Body of pancreas (tissue), 4 donors: Measurements from ENCODE around the gene XNDC1N. TPM values are rescaled to one million over a fixed set of nuclear protein-coding genes. Genes with fewer than 3 reads are reported as not detected.

ENCODE experiments used
- ATAC-seq: fragments of 150-250 bp; one replicate; pipeline ENCODE4 v1.9.1; 2016
- DNase-seq, 4 donors: peaks; one replicate each; pipeline ENCODE4 v3.0.0-alpha.2; 2019
- H3K27ac ChIP-seq, 4 donors: fragments of 200-600 bp; sonication (generic); 1 replicate in 3 of 4; 2 replicates in 1 of 4; pipeline versions ENCODE4 v1.5.1 to v1.6.1; 2016 to 2019; ENCODE audit warnings: mild to moderate bottlenecking in 1 of 4, mixed read lengths in 1 of 4, moderate library complexity in 1 of 4
- H3K27me3 ChIP-seq, 2 donors: fragments of 200-600 bp; sonication (generic); one replicate each; pipeline ENCODE4 v1.6.0; 2016; ENCODE audit warnings: mild to moderate bottlenecking in 1 of 2
- H3K36me3 ChIP-seq, 2 donors: fragments of 200-600 bp; sonication (generic); replicated peaks in 1 of 2; 2 replicates each; pipeline ENCODE4 v1.5.1; 2016; ENCODE audit warnings: low read depth in 2 of 2; ENCODE audit not compliant: insufficient read depth in 1 of 2
- H3K4me1 ChIP-seq: fragments of 200-600 bp; sonication (generic); one replicate; pipeline ENCODE4 v1.6.0; 2016
- H3K4me3 ChIP-seq, 2 donors: fragments of 200-600 bp; sonication (generic); 1 replicate in 1 of 2; 2 replicates in 1 of 2; pipeline ENCODE4 v1.5.1; 2016 to 2019
- H3K9me3 ChIP-seq, 3 donors: fragments of 200-600 bp; sonication (generic); 1 replicate in 2 of 3; 2 replicates in 1 of 3; pipeline ENCODE4 v1.5.1; 2016
- POLR2A ChIP-seq, 3 donors: fragments of 450-650 bp; IDR thresholded peaks; one replicate each; pipeline ENCODE4 v1.6.1; 2016; ENCODE audit warnings: antibody characterized with exemption in 3 of 3, mild to moderate bottlenecking in 2 of 3
- WGBS, 2 donors: methylation state at CpG; one replicate each; pipeline ENCODE4 v1.1.5; 2017; 5-methylcytosine and 5-hydroxymethylcytosine counted together
- intact Hi-C: fragments of 100-400 bp; cut with DNase I; formaldehyde crosslinking; loops from one replicate; pipeline ENCODE4 v1.15.1; 2023
- total RNA-seq, 2 donors: library from RNA; depleted of rRNA; stranded (reverse); fragments of >200 nt; gene quantifications; one replicate each; pipeline ENCODE4 v1.1.0, GENCODE V29; 2016
- TF ChIP-seq, protein P1 (sequence below), 7 experiments: fragments of 450-650 bp in 4 of 7; fragments of 200-600 bp in 3 of 7; sonication (generic) in 3 of 7; IDR thresholded peaks; one replicate each; pipeline ENCODE4 v1.5.1; 2016 to 2019; ENCODE audit warnings: antibody characterized with exemption in 7 of 7

Gene XNDC1N
- total RNA-seq, 2 donors from 2014 or later = 7.3 to 14.5 TPM

GRCh38 chr11:71934213-71934612, 5.8 kb upstream of the XNDC1N start:
- intact Hi-C loops = no loop called here
- DNase-seq (no peak), ATAC-seq (no peak)
- no peaks in the 10 kb centered on the region for H3K27me3 ChIP-seq
- no peaks in the 10 kb centered on the region for H3K9me3 ChIP-seq
- no peak for TF ChIP-seq POLR2A (IDR thresholded peaks at IDR 0.05)
- TF ChIP-seq, protein P1, sequence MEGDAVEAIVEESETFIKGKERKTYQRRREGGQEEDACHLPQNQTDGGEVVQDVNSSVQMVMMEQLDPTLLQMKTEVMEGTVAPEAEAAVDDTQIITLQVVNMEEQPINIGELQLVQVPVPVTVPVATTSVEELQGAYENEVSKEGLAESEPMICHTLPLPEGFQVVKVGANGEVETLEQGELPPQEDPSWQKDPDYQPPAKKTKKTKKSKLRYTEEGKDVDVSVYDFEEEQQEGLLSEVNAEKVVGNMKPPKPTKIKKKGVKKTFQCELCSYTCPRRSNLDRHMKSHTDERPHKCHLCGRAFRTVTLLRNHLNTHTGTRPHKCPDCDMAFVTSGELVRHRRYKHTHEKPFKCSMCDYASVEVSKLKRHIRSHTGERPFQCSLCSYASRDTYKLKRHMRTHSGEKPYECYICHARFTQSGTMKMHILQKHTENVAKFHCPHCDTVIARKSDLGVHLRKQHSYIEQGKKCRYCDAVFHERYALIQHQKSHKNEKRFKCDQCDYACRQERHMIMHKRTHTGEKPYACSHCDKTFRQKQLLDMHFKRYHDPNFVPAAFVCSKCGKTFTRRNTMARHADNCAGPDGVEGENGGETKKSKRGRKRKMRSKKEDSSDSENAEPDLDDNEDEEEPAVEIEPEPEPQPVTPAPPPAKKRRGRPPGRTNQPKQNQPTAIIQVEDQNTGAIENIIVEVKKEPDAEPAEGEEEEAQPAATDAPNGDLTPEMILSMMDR (IDR thresholded peaks at IDR 0.05) = no peak
- no peak overlapping the region for H3K4me3 ChIP-seq
- no peaks in the 10 kb centered on the region for H3K36me3 ChIP-seq
- peaks cover 41% of the 10 kb centered on the region for H3K4me1 ChIP-seq
- H3K27ac ChIP-seq = no peak overlapping the region
- 40 to 43% methylated on average over 2 of the region's 2 CpGs for WGBS, 2 donors

- DNase-seq (no peak), ATAC-seq (no peak)
- no peaks in the 10 kb centered on the region for H3K9me3 ChIP-seq
- H3K4me1 ChIP-seq = peaks cover 41% of the 10 kb centered on the region
- no peak overlapping the region for H3K4me3 ChIP-seq
- 73 to 77% methylated on average over 4 of the region's 4 CpGs for WGBS, 2 donors
- no peaks in the 10 kb centered on the region for H3K36me3 ChIP-seq
- TF ChIP-seq, protein P1 (IDR thresholded peaks at IDR 0.05) = no peak
- no peak for TF ChIP-seq POLR2A (IDR thresholded peaks at IDR 0.05)
- H3K27ac ChIP-seq = no peak overlapping the region
- intact Hi-C loops = no loop called here
- H3K27me3 ChIP-seq = no peaks in the 10 kb centered on the region
Observed at GRCh38 chr11:71933141-71933933, 4.9 kb upstream of the XNDC1N start.

DNA sequence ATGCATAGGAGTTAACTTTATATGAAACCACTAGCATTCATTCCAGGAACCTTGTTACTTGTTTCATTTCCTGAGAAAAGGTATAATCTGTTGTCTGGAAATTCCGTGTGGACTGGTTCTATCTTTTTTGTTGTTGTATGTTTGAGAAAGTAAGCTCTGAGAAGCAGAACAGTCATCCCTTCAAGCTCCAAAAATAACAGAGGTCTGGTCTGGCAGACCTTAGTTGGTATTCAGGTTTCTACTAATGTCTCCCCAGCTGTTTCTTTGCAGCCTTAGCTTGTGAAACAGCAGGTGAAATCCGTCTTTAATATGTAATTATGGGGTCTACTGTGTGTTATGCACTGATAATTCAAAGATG, 2.8 kb upstream of the XNDC1N start:
- peaks cover 34% of the 10 kb centered on the region for H3K4me1 ChIP-seq
- DNase-seq (no peak), ATAC-seq (no peak)
- no peak overlapping the region for H3K4me3 ChIP-seq
- no peaks in the 10 kb centered on the region for H3K9me3 ChIP-seq
- intact Hi-C loops = no loop called here
- WGBS, 2 donors = 48 to 53% methylated on average over 2 of the region's 2 CpGs
- TF ChIP-seq, protein P1 (IDR thresholded peaks at IDR 0.05) = no peak
- no peak for TF ChIP-seq POLR2A (IDR thresholded peaks at IDR 0.05)
- no peaks in the 10 kb centered on the region for H3K27me3 ChIP-seq
- H3K36me3 ChIP-seq = no peaks in the 10 kb centered on the region
- no peak overlapping the region for H3K27ac ChIP-seq

- Histone ChIP-seq H3K27ac (no peak overlapping the region), H3K9me3 (no peaks in the 10 kb centered on the region), H3K36me3 (no peaks in the 10 kb centered on the region), H3K4me3 (no peak overlapping the region), H3K4me1 (peaks cover 34% of the 10 kb centered on the region), H3K27me3 (no peaks in the 10 kb centered on the region)
- TF ChIP-seq POLR2A (IDR thresholded peaks at IDR 0.05) = no peak
- TF ChIP-seq, protein P1 (IDR thresholded peaks at IDR 0.05) = no peak
- intact Hi-C loops = no loop called here
- WGBS, 2 donors = 70 to 71% methylated on average over 11 of the region's 11 CpGs
- no peak for DNase-seq
- no peak for ATAC-seq
Observed at GRCh38 chr11:71930556-71931244, 2.3 kb upstream of the XNDC1N start.
